Stimulated activated CD4-positive, alpha-beta T cell treated with anti-CD3 and anti-CD28 coated beads, Interleukin-12 subunit alpha, Interleukin-12 subunit beta, amount 100 ng/mL, for 24 hours (primary cell): Measurements from ENCODE around the gene MED19.
"Not testable (repeated sequence)": the region's sequence is repeated elsewhere in the genome, so short reads cannot be mapped to it uniquely, and the experiment has no call there.

Experiments used
- DNase-seq, 2 experiments: peaks; one replicate each; pipeline ENCODE4 v3.0.0-alpha.2; 2020; ENCODE audit warnings: low read depth in 2 of 2

MED19 gene

DNA sequence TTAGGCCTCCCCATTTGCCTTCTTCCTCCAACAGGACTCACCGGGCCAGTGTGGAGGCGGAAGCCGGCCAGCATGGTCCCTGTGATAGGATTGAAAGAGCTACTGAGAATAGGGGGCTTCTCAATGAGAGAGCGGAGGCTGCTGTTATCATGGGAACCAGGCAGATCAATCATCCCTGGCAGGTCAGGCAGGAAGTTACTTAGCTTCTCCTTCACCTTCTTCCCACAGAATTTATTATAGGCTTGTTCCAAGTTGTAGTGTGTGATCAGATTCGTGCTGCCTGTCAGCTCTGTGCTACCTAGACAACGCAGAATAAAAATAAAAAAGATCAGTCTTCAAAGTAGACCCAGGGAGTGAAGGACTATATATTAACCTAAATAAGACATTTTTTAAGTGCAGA lies 7.1 kb downstream of the MED19 start:
- no peak for DNase-seq

GRCh38 chr11:57703341-57703740 lies 8.7 kb downstream of the MED19 start:
- DNase-seq: no peak

- no peak for DNase-seq
These were observed 11.6 kb downstream of the MED19 start for GRCh38 chr11:57700425-57700824.

GRCh38 chr11:57699813-57700212 lies 12.2 kb downstream of the MED19 start:
- DNase-seq: no peak

DNA sequence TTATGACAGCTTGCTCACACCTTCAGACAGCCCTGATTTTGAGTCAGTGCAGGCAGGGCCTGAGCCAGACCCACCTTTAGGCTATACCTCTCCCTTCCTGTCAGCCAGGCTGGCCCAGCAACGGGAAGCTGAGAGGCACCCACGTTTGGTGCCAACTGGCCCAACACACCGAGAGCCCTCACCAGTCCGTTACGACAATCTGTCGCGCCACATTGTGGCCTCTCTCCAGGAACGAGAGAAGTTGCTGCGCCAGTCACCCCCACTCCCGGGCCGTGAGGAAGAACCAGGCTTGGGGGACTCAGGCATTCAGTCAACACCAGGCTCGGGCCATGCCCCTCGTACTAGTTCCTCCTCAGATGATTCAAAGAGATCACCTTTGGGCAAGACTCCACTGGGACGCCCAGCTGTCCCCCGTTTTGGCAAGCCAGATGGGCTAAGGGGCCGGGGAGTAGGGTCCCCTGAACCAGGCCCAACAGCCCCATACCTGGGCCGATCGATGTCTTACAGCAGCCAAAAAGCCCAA lies 13.1 kb downstream of the MED19 start:
- no peak for DNase-seq

- not testable (repeated sequence) for DNase-seq
These were observed 21.5 kb downstream of the MED19 start for GRCh38 chr11:57690474-57690873.

GRCh38 chr11:57681168-57681567 lies 30.8 kb downstream of the MED19 start:
- no peak for DNase-seq

DNA sequence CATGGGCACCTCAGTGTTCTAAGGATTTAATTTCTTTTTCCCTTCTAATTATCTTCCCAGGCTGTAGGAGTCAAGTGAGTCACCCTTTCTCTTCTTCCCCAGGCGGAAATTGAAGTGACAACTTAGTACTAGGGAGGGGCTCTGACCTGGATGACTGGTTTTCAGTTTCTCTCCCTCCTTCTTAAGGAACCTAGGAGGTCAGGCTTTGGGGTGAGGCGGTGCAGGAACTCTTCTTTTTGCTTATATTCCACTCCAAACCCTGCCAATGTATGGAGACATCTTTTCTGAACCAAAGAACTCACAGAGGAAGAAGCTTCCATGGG lies 31.5 kb downstream of the MED19 start:
- no peak for DNase-seq

DNA sequence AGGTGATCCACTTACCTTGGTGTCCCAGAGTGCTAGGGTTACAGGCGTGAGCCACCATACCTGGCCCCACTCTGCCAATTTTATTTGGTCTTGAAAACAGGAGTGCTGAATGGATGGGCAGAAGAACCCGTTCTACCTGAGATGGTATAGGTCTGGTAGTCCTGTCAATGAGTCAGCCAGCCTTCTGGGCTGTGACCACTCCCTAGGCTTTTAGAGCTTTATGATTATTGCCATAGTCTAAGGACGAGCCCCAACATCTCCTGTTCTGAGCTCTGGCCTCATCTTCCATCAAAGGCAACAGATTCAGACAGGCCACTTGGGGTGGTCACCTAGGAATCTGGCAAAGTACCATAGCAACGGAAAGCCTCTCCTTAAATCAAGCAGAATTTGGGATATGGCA lies 32.6 kb downstream of the MED19 start:
- DNase-seq: no peak

DNA sequence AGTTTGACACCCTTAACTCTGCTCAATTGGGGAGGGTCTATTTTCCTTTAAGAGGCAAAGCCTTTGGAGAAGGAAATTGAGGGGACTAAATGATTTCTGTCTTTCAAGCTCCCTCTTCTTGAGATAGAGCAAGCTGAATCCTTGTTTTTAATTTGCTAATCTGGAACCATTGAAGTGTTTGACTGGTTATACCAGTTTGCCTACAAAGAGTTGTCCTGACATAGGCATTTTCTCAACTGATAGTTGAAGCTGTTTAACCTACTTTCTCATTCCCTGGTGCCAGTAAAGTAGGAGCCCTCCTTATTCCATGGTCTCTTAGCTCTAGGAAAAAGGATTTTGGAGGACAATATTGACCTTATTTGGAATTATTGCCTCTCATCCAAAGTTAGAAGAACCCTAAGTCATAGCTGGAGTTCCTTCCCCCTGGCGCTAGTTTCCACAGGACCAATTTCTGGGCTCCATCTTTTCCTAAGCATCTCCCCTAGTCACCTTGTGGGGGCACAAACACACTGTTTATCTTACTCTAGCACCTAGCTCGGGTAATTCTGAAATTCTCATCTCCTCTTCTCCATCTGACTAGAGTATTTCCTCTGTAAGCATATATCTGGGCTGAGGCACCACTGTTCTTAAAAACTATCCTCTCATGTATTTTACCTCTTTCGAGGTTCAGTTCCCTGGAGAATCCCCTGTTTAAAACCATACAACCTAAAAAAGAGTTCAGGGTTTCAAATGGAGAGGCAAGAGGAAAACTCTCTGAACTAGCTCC lies 36.7 kb downstream of the MED19 start:
- DNase-seq: no peak

DNA sequence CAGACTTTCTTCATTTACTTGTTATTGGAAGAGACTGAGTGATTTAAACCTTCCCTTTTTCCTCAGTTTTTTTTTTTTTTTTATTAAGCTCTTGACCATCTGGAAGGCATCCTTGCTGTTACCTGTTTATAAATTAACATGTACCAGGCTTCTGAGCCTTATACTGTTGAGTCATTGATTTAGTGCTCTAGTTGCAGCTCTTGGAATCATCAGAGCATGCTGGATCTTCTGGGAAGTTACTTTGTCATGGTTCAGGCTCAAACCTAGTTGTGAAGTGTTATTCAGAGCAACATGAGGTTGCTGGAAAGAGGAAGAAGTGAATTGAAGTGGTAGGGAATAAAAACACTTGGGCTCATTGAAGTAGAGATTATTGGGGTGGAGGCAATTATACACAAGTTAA lies 37.8 kb downstream of the MED19 start:
- no peak for DNase-seq

DNA sequence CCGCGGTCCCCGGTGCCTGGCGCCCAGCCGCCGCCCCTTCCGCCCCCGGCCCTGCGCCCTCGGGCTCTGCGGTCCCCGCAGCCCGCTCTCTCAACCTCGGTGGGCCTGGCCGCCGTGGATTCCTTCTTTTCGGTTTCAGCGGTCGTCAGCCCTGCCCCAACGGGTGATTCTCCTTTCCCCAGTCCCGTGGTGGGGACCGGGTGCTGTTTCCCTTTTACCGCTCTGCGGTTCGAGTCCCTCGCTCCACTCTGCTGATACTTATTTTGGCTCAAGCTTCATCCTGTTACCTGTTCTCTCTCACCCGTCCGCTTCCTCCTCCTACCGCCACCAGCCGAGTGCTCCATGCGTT lies 43.6 kb downstream of the MED19 start:
- DNase-seq: no peak

DNA sequence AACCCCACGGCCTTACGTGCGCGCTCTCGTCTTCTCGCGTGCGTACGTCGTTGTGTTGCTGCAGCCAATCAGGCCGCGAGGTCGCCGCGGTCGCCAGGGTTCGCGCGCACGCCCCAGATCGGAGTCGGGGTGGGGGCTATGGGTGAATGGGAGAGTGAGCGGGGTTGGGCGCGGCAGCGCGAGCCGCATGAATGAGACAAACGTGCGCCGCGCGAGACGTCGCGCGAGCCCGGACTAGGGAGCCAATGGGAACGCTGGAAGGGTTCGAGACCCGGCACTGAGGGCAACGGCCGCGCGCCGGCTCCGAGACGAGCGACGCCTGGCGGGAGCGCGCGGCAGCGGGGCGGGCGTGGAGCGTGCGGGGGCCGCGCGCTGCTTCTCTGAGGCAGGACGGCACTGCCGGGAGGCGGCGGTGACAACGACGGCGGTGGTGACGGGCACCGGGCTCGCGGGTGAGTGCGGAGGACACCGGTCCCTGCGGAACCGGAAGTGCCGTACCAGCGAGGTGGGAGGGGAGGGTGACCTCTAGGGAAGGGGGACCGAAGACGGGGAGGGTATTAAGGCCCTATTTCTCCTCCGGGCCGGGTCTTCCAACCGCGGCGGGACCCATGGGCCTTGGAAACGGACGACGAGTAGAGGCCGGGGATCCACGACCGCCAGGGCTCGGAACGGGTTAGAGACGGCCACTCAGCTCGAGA lies 44.1 kb downstream of the MED19 start, which contains the start of gene ZDHHC5:
Gene ZDHHC5 (plus strand): TSS at position 379 of the 698 bp plus-strand sequence. CDS start 4,977 bp downstream, outside the sequence.
- DNase-seq: peak; percentile 98 to 99

DNA sequence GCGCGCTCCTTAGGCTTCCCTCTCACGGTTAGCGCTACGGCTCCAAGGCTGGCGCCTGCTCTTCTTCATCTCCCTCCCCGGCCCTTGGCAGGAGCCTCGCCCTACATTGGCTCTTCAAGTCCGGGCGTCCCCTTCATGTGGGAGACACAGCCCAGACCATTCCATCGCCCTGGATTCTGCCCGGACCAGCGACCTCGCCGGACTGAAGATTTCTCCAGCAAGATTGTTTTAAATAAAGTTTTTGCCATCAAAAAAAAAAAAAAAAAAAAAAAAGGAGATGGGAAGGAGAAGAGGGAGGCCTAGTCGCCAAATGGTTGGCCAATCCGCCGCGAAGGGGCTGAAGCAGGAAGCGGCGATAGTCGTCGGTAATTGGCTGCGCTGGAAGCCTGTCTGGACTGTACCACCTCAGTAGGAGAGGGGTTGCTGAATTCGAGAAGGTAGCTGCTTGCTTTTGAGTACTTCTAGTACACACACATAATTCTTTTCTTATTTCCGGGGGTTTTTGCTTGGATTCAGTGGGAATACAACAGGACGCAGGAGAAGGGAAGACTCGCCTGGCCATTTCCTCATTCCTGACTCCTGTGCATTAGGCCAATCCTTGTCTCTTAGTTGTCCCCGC lies 44.8 kb downstream of the MED19 start:
- peak; percentile 80 to 85 for DNase-seq

- no peak for DNase-seq
These were observed 48.0 kb downstream of the MED19 start for GRCh38 chr11:57663975-57664374.

- DNase-seq: no peak
These were observed 49.1 kb downstream of the MED19 start for GRCh38 chr11:57662893-57663292.

- DNase-seq: no peak
These were observed 52.3 kb downstream of the MED19 start for GRCh38 chr11:57659669-57660068.

- no peak for DNase-seq
These were observed 54.0 kb downstream of the MED19 start for GRCh38 chr11:57658023-57658361.

DNA sequence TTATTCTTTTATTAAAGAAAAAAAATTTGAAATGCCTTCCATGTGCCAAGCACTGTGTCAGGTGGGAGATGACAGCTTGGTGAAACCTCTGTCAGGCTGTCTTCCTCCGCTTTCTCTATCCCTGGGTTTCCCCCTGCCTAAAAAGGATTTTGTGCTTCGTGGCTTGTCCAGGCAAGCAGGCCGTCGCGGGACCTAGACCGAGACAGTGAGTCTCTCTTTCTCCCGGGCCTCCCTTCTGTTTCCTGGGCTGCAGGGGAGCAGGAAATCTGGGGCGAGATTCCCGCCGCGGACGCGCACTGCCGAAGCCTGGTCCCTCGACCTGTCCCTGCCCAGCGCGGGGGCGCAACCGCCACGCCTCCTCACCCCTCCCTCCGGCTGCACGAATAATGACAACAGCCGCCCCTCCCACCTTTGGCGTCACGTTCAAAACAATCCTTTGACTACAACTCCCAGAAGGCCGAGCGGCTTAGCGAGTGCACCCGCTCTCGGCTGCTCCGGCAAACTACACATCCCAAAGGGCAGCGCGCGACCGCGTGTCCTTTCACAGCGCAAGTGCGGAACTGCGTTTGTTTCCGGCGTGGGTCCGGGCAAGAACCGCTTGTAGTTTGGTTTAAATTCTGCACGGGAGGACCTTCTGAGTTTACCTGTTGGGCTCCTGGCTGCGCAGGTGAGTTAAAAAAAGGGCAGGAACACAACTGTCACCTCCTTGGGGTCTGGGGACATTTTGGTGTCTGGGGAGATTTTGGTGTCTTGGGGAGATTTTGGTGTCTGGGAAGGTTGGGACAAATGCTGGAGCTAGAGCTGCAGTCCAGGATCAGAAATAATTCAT lies 54.6 kb downstream of the MED19 start, which contains the start of gene CLP1:
Gene CLP1 (plus strand): TSS at position 569 of the 829 bp plus-strand sequence. CDS start 1,715 bp downstream, outside the sequence.
- peak; percentile 99 for DNase-seq

GRCh38 chr11:57656885-57657193 lies 55.2 kb downstream of the MED19 start:
- DNase-seq: no peak
